Measurements from ENCODE around the gene RCOR1. TPM values are rescaled to one million over a fixed set of nuclear protein-coding genes. Genes with fewer than 3 reads are reported as not detected.

The RCOR1 gene
- polyA plus RNA-seq, 6 donors from 2014 or later = 0.78 to 2.6 (median 1.6) TPM

DNA sequence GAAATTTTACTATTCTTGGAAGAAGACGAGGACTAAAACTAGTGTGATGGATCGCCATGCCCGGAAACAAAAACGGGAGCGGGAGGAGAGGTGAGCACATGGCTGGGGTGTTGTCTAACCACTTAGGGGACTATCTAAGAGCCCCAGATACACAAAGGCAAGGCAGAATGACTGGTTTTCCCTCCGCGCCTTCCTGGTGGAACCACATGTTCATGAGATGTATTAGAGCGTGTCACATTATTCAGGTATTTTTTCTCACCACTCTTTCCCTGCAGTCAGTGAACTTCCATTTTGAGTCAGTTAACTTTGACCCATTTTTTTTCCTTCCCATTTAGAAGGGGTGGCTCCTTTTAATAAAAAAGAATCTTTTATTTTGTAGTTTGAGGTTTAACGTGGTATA lies 116.0 kb downstream of the RCOR1 start:
- H3K4me1 Mint-ChIP-seq = no peaks in the 10 kb centered on the region
- no peak overlapping the region for H3K4me3 Mint-ChIP-seq
- ATAC-seq (ENCODE audit: low read depth in 2 of 2) = no peak
- H3K27me3 Mint-ChIP-seq = no peaks in the 10 kb centered on the region
- DNase-seq = no peak
- H3K27ac Mint-ChIP-seq = peak overlapping the region in 4 of 6 donors; percentile 47 to 76 (median 58)
- peaks cover 0 to 6% (median 0%) of the 10 kb centered on the region in 7 donors for H3K9me3 Mint-ChIP-seq
- H3K36me3 Mint-ChIP-seq = peaks cover 2 to 3% of the 10 kb centered on the region in 2 donors

DNA sequence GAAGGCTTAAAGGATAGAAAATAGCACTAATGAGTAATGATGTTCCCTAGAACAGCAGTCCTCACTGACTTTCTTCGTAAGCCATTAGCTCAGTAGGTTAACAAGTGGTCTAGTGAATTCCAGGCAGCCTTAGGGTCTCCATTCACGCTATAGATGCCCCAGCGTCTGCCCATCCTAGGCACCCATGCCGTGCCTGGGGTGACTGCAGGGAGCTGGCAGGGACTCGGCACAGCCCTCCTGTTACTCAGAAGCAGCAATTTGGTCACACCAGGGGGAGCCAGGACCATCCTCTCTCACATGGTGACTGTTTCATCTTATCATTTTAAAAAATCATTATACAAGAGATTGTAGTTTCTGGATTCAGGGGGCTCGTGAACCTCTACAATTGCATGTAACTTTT lies 118.8 kb downstream of the RCOR1 start:
- Mint-ChIP-seq H3K27ac (peak overlapping the region in 3 of 6 donors; percentile 33 to 70 (median 38)), H3K27me3 (no peaks in the 10 kb centered on the region), H3K4me3 (no peak overlapping the region), H3K36me3 (peaks cover 5 to 6% of the 10 kb centered on the region in 2 donors), H3K9me3 (no peaks in the 10 kb centered on the region), H3K4me1 (no peaks in the 10 kb centered on the region)
- ATAC-seq (ENCODE audit: low read depth in 2 of 2) (no peak), DNase-seq (no peak)

DNA sequence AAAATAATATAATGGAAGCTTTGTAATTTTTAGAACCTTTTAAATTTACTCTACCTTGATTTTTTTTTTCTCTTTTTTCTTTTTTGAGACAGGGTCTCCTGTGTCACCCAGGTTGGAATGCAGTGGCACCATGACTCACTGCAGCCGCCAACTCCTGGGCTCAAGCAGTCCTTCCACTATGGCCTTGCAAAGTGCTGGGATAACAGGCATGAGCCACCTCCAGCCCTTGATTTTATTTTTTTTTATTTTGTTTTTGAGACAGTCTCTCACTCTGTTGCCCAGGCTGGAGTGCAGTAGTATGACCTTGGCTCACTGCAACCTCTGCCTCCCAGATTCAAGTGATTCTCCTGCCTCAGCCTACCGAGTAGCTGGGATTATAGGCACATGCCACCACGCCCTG lies 119.5 kb downstream of the RCOR1 start:
- no peaks in the 10 kb centered on the region for H3K27me3 Mint-ChIP-seq
- H3K36me3 Mint-ChIP-seq = peaks cover 6 to 8% of the 10 kb centered on the region in 2 donors
- ATAC-seq (ENCODE audit: low read depth in 2 of 2) (no peak), DNase-seq (no peak)
- no peak overlapping the region for H3K4me3 Mint-ChIP-seq
- H3K27ac Mint-ChIP-seq = peak overlapping the region in 2 of 6 donors; percentile 41 to 91
- H3K9me3 Mint-ChIP-seq = no peaks in the 10 kb centered on the region
- H3K4me1 Mint-ChIP-seq = no peaks in the 10 kb centered on the region

DNA sequence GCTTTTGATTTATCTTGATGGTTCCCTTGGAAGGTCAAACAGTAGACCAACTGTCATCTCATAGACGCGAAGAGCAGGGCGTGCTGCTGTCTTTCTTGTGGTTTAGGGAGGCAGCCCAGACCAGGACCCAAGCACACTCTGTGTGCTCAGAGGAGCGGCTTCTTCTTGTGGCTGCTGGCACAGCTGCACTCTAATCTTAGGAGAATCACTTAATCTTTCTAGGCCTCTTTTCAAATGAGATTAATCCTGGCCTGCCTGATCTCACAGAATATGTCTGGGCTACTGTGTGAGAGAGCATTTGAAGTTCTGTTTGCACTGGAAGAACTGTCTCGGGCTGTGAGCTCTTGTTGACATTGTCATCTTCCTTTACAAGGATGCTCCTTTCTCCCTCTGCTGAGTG lies 124.8 kb downstream of the RCOR1 start:
- Mint-ChIP-seq H3K9me3 (no peaks in the 10 kb centered on the region), H3K27ac (peak overlapping the region in 2 of 6 donors; percentile 16 to 22), H3K4me3 (peak overlapping the region in 1 of 8 donors; percentile 53), H3K4me1 (peaks cover 3 to 6% (median 5%) of the 10 kb centered on the region in 3 donors), H3K36me3 (peaks cover 27 to 36% of the 10 kb centered on the region in 2 donors), H3K27me3 (no peaks in the 10 kb centered on the region)
- DNase-seq (no peak), ATAC-seq (ENCODE audit: low read depth in 2 of 2) (no peak)

DNA sequence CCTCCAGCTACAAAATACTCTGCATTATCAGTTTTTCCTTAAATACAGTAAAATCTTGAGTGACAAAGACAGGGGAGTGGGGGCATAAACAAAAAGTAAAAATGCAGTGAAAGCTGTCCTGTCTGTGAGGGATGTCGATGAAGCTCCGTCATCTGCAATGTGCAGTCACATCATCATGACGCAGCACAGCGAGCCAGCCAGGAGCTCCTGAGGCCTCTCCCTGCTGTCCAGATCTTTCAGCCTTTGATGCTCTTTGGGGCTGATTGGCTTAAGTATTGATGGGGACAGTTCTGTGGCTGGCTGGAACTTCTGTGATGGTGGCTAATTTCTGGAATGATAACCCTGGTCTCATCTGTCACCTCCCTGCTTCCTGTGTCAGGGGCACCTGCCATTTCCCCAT lies 130.2 kb downstream of the RCOR1 start:
- H3K27ac Mint-ChIP-seq = peak overlapping the region in 1 of 6 donors; percentile 77
- H3K4me1 Mint-ChIP-seq = no peaks in the 10 kb centered on the region
- no peaks in the 10 kb centered on the region for H3K27me3 Mint-ChIP-seq
- no peak overlapping the region for H3K4me3 Mint-ChIP-seq
- ATAC-seq (ENCODE audit: low read depth in 2 of 2) = no peak
- H3K9me3 Mint-ChIP-seq = no peaks in the 10 kb centered on the region
- no peak for DNase-seq
- peaks cover 46 to 57% of the 10 kb centered on the region in 2 donors for H3K36me3 Mint-ChIP-seq

DNA sequence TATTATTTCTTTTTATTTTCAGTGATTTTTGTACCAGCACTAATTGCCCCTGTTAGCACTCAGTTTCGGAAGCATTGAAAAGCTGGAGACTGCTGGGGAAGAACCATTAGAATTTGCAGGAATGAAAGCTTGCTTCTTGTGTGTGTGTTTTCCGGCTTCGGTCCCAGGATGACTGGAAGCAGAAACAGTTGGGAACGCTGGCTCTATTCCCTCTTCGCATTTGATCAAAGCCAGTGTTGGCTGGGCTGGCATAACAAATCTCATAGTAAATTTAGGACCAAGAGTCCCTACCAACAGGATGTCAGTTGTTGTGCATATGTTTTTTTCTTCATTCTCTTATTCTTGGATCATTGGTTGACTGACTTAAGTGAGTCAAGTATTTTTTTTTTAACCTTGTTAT lies 131.2 kb downstream of the RCOR1 start:
- Mint-ChIP-seq H3K36me3 (peaks cover 45 to 55% of the 10 kb centered on the region in 2 donors), H3K4me1 (no peaks in the 10 kb centered on the region), H3K27ac (peak overlapping the region in 2 of 6 donors; percentile 3 to 61), H3K27me3 (no peaks in the 10 kb centered on the region), H3K4me3 (no peak overlapping the region), H3K9me3 (no peaks in the 10 kb centered on the region)
- DNase-seq = no peak
- no peak for ATAC-seq (ENCODE audit: low read depth in 2 of 2)

DNA sequence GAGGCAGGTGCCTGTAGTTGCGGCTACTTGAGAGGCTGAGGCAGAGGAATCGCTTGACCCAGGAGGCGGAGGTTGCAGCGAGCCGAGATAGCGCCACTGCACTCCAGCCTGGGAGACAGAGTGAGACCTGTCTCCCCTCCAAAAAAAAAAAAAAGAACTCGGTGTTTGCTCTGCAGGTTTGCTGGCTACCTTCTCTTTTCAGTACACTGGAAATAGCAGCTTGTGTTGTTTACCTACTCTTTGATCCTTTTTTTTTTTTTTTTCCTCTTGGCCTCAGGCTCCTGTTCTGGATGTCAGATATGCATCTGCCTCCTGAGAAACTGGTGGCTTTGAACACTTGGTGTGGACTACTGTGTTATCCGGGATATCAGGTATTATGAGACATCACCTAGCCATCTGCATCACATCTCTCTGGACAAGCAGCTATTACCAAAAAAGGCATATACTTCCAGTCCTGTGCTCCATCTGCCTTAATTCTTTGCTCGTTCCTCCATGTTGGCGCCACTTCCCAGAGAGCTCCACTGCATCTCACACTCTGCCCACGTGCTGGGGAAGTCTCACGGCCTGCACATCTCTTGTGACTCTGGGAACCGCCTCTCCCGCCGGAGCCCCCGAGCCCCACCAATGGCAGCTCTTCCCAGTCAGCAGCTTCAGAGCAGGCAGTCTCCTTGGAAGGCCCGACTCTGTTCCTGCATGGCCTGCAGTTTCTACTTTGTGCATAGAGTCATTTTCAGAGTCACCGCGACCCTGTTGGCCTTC lies 133.9 kb downstream of the RCOR1 start:
- H3K4me1 Mint-ChIP-seq = no peaks in the 10 kb centered on the region
- no peaks in the 10 kb centered on the region for H3K27me3 Mint-ChIP-seq
- no peak overlapping the region for H3K4me3 Mint-ChIP-seq
- no peaks in the 10 kb centered on the region for H3K9me3 Mint-ChIP-seq
- DNase-seq (no peak), ATAC-seq (ENCODE audit: low read depth in 2 of 2) (no peak)
- peaks cover 35 to 36% of the 10 kb centered on the region in 2 donors for H3K36me3 Mint-ChIP-seq
- H3K27ac Mint-ChIP-seq = peak overlapping the region in 1 of 6 donors; percentile 79

DNA sequence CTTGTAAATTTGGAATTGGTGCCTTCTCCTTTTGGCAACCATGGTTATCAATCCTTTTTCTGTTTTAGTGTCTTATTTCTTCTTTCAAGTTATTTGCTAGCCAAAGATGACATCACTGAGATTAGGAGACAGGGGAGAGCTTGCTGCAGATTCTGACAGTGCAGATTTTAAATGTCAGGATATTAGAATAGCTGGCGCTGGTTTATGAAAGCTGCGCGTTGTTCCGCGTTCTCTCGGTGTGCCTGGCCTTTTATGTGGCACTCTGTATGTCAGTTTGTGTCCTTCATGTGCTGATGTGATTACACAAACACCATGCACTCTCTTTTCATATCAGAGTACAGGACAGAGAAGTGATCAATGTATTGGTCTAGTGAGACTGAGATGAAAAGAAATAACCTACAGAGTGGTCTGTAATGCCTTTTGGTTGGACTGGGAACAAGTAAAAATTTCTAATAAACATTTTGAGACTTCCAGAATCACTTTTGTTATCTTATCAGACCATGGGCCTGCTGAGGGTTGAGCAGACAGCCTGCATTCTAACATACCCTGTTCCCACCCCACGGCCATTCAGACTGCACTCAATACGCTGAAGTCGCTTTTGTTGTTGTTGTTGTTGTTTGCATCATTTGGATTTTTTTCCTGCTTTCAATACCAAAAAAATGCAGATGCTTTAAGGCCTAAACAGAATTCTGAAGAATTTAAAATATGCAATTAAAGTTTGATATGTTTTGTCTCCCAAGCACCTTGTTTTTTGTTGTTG lies 135.1 kb downstream of the RCOR1 start:
- Mint-ChIP-seq H3K27ac (peak overlapping the region in 1 of 6 donors; percentile 16), H3K36me3 (peaks cover 30% of the 10 kb centered on the region in 2 donors), H3K4me3 (no peak overlapping the region), H3K4me1 (no peaks in the 10 kb centered on the region), H3K9me3 (no peaks in the 10 kb centered on the region), H3K27me3 (no peaks in the 10 kb centered on the region)
- DNase-seq = no peak
- no peak for ATAC-seq (ENCODE audit: low read depth in 2 of 2)

DNA sequence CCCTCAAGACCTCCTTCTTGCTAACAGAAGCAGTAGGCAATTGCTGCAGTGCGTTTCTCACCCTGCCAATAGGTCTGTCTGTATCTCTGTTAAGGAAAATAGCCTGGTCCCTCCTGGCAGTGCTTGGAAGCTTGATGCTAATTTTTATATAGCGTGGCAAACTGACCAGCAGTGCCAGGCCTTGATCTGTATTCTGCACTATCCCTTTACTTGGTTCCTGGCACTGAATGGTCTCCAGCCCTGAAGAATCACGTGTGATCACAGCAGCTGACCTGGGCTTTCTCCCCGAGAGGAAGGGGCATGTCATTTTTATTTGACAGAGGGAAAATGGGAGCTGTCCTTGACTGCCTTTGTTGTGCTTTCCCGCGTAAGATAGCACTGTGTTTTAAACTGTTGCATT lies 136.1 kb downstream of the RCOR1 start:
- H3K27me3 Mint-ChIP-seq = no peaks in the 10 kb centered on the region
- no peak overlapping the region for H3K4me3 Mint-ChIP-seq
- peak overlapping the region in 1 of 6 donors; percentile 74 for H3K27ac Mint-ChIP-seq
- ATAC-seq (ENCODE audit: low read depth in 2 of 2) (no peak), DNase-seq (no peak)
- peaks cover 23 to 24% of the 10 kb centered on the region in 2 donors for H3K36me3 Mint-ChIP-seq
- H3K4me1 Mint-ChIP-seq = peaks cover 0 to 3% (median 0%) of the 10 kb centered on the region in 3 donors
- H3K9me3 Mint-ChIP-seq = no peaks in the 10 kb centered on the region

DNA sequence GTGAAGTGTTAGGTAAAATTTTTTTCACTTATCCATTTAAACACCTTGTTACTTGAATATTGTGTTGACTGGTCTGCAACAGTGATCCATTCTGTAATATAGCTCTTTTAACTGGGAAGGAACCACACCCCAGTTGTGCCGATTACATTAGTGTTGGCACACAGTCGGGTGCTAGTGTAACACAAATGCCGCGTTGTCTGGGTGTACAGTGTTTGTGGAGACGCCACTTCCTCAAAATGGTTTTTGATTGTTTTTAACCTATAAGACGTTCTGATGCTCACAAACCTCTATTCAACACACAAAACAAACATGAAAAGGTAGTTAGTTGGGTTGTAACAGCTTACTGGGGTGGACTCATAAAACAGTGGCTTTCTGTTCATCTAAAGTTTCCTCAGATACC lies 136.8 kb downstream of the RCOR1 start:
- no peak for ATAC-seq (ENCODE audit: low read depth in 2 of 2)
- Mint-ChIP-seq H3K4me1 (peaks cover 0 to 6% (median 0%) of the 10 kb centered on the region in 3 donors), H3K27me3 (no peaks in the 10 kb centered on the region), H3K4me3 (no peak overlapping the region), H3K27ac (no peak overlapping the region), H3K9me3 (no peaks in the 10 kb centered on the region), H3K36me3 (peaks cover 15 to 19% of the 10 kb centered on the region in 2 donors)
- no peak for DNase-seq

DNA sequence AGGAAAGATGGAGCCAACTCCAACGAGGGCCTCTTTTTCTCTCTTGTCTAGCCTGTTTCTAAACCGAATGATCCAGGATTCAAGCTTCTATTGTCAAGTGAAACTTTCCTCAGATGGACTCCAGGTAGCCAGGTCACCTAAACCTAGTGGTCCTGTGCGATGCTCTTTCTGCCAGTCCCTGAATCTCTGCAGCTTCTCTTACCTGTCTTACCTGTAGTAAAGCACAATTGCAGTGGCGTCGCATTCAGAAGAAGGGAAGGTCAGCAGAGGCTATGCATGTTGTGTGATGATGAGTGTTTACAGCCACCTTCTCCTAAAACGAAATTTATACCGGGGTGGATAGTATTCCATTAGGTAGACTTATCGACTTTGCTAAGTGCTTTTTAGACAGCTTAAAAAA lies 137.4 kb downstream of the RCOR1 start:
- Mint-ChIP-seq H3K27me3 (no peaks in the 10 kb centered on the region), H3K9me3 (no peaks in the 10 kb centered on the region), H3K36me3 (peaks cover 14 to 19% of the 10 kb centered on the region in 2 donors), H3K4me3 (no peak overlapping the region), H3K4me1 (peaks cover 0 to 6% (median 0%) of the 10 kb centered on the region in 3 donors), H3K27ac (peak overlapping the region in 1 of 6 donors; percentile 43)
- DNase-seq (no peak), ATAC-seq (ENCODE audit: low read depth in 2 of 2) (no peak)

DNA sequence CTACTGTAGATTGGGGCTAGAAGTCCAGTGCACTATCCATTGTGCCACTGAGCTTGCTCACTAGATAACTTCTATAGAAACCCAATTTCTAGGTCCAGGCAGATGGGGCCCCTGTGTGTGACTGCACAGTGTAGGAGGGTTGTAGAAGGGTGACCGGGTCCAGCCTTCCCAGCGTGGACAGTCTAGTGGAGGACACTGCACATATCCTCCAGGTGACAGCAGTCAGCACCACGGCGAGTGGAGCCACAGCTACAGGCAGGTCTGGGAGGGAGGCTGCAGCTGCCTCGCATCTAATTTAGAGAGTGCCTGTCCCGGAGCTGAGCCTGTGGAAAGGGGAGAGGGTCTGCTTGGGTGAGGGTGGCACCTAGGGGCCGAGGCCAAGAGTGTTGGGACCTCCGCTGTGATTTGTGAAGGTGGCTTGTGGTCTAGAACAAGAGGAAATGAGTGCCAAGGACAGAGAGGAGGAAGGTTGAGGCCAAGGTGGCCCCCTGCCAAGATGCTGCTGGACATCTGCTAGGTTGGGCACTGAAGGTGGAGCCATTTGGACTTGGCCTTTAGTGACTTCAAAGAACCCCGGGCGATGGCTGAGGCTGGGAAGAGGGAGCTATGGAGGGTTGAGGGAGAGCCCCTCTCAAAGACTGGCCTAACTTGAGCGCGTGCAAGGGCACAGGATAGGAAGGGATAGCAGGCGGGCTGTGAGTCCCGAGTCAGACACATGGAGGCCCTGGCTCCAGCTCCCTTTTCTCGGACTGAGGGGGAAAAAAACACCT lies 138.8 kb downstream of the RCOR1 start:
- H3K27me3 Mint-ChIP-seq = no peaks in the 10 kb centered on the region
- no peaks in the 10 kb centered on the region for H3K9me3 Mint-ChIP-seq
- peaks cover 11 to 13% of the 10 kb centered on the region in 2 donors for H3K36me3 Mint-ChIP-seq
- ATAC-seq (ENCODE audit: low read depth in 2 of 2) (no peak), DNase-seq (no peak)
- no peak overlapping the region for H3K4me3 Mint-ChIP-seq
- H3K4me1 Mint-ChIP-seq = peaks cover 0 to 6% (median 4%) of the 10 kb centered on the region in 3 donors
- H3K27ac Mint-ChIP-seq = peak overlapping the region in 5 of 6 donors; percentile 12 to 98 (median 76)
